GM23338 (cell line): Measurements from ENCODE around the gene CYS1. TPM values are rescaled to one million over a fixed set of nuclear protein-coding genes. Genes with fewer than 3 reads are reported as not detected.

Experiments
- ATAC-seq: fragments of 200-7000 bp; cut with Tn5 transposase; 3 replicates; pipeline ENCODE4 v1.9.1; 2020
- DNase-seq: peaks from one replicate; pipeline ENCODE4 v3.0.0-alpha.2; 2015; ENCODE audit warnings: low spot score
- H2AFZ ChIP-seq: fragments of 200-600 bp; sonication (generic); 2 replicates; pipeline ENCODE4 v1.8.0; 2016; ENCODE audit warnings: antibody characterized with exemption, mild to moderate bottlenecking, moderate library complexity
- H3F3A ChIP-seq: fragments of 200-600 bp; sonication (generic); replicated peaks from 2 replicates; pipeline ENCODE4 v1.8.0; 2017; ENCODE audit warnings: antibody characterized with exemption, mixed run types, low read depth
- H3K27ac ChIP-seq: fragments of 200-600 bp; sonication (generic); 2 replicates; pipeline ENCODE4 v1.6.1; 2016; ENCODE audit warnings: low read depth
- H3K27me3 ChIP-seq: fragments of 200-600 bp; sonication (generic); 2 replicates; pipeline ENCODE4 v1.8.0; 2016; ENCODE audit warnings: mild to moderate bottlenecking, mixed run types, moderate library complexity; ENCODE audit not compliant: insufficient read depth
- H3K36me3 ChIP-seq: fragments of 200-600 bp; sonication (generic); 2 replicates; pipeline ENCODE4 v1.8.0; 2016; ENCODE audit warnings: mild to moderate bottlenecking; ENCODE audit not compliant: insufficient read depth
- H3K4me1 ChIP-seq: fragments of 200-600 bp; sonication (generic); 2 replicates; pipeline ENCODE4 v1.8.0; 2016; ENCODE audit warnings: mild to moderate bottlenecking, moderate library complexity; ENCODE audit not compliant: insufficient read depth
- H3K4me2 ChIP-seq: fragments of 200-600 bp; sonication (generic); 2 replicates; pipeline ENCODE4 v1.7.1; 2017; ENCODE audit warnings: mixed run types
- H3K4me3 ChIP-seq: fragments of 200-600 bp; sonication (generic); 2 replicates; pipeline ENCODE4 v1.6.1; 2016; ENCODE audit warnings: mixed run types
- H3K79me2 ChIP-seq: fragments of 200-600 bp; sonication (generic); replicated peaks from 2 replicates; pipeline ENCODE4 v1.8.0; 2017; ENCODE audit warnings: mild to moderate bottlenecking; ENCODE audit not compliant: insufficient read depth
- H3K9me2 ChIP-seq: fragments of 200-600 bp; sonication (generic); 2 replicates; pipeline ENCODE4 v1.8.0; 2017; ENCODE audit not compliant: insufficient read depth
- H4K20me1 ChIP-seq: fragments of 200-600 bp; sonication (generic); replicated peaks from 2 replicates; pipeline ENCODE4 v1.8.0; 2017; ENCODE audit warnings: mild to moderate bottlenecking; ENCODE audit not compliant: insufficient read depth
- H3K27ac Mint-ChIP-seq: 2 replicates; pipeline ENCODE4 v1.8.0; 2020; ENCODE audit warnings: inconsistent platforms, mild to moderate bottlenecking, moderate library complexity, mixed read lengths
- H3K27me3 Mint-ChIP-seq: 3 replicates; pipeline ENCODE4 v1.8.0; 2022; ENCODE audit warnings: low read depth, mild to moderate bottlenecking, moderate library complexity, mixed read lengths, inconsistent platforms; ENCODE audit not compliant: insufficient read depth, poor library complexity
- H3K36me3 Mint-ChIP-seq: 3 replicates; pipeline ENCODE4 v1.8.0; 2021; ENCODE audit warnings: low read depth, mild to moderate bottlenecking, inconsistent platforms, moderate library complexity, mixed read lengths
- H3K4me1 Mint-ChIP-seq: 3 replicates; pipeline ENCODE4 v1.8.0; 2020; ENCODE audit warnings: mild to moderate bottlenecking, inconsistent platforms, mixed read lengths
- H3K4me3 Mint-ChIP-seq: 3 replicates; pipeline ENCODE4 v1.8.0; 2021; ENCODE audit warnings: moderate library complexity, mild to moderate bottlenecking, inconsistent platforms, mixed read lengths
- H3K9me3 Mint-ChIP-seq: 3 replicates; pipeline ENCODE4 v1.8.0; 2020; ENCODE audit warnings: moderate library complexity, mild to moderate bottlenecking, inconsistent platforms, mixed read lengths
- CREB1 ChIP-seq: fragments of 250-450 bp; sonication (Bioruptor Pico); IDR thresholded peaks from 2 replicates; pipeline ENCODE4 v1.5.0; 2020; ENCODE audit warnings: low read depth, mild to moderate bottlenecking, moderate library complexity
- ETS1 ChIP-seq: IDR thresholded peaks from 2 replicates; pipeline ENCODE4 v1.6.1; 2016; ENCODE audit warnings: antibody characterized with exemption
- JUNB ChIP-seq: IDR thresholded peaks from one replicate; pipeline ENCODE4 v1.6.1; 2016; ENCODE audit warnings: antibody characterized with exemption; ENCODE audit not compliant: unreplicated experiment
- NANOG ChIP-seq: IDR thresholded peaks from 2 replicates; pipeline ENCODE4 v1.6.1; 2016; ENCODE audit warnings: antibody characterized with exemption, borderline replicate concordance
- STAT1 ChIP-seq: IDR thresholded peaks from one replicate; pipeline ENCODE4 v1.6.1; 2016; ENCODE audit warnings: antibody characterized with exemption; ENCODE audit not compliant: unreplicated experiment
- ZNF462 ChIP-seq: fragments of 250-450 bp; sonication (Bioruptor Pico); IDR thresholded peaks from 2 replicates; pipeline ENCODE4 v1.5.0; 2020; ENCODE audit warnings: mild to moderate bottlenecking, moderate library complexity
- polyA plus RNA-seq: library from polyadenylated mRNA; unstranded; fragments of >200 nt; fragmentation: Nextera tagmentation; extraction: Ambion mirVana; gene quantifications from 2 replicates; pipeline ENCODE4 v1.2.1, GENCODE V29; 2016
- total RNA-seq: library from RNA; depleted of rRNA; stranded (reverse); fragments of >200 nt; shearing (Covaris generic); gene quantifications from 2 replicates; pipeline ENCODE4 v1.2.3, GENCODE V29; 2014

CYS1 gene
- total and polyA plus RNA-seq, 2 experiments from 2014 or later, result 0.31 to 0.32 TPM

- TF ChIP-seq ZNF462 (CRISPR knock-in tag), result no peak
- TF ChIP-seq ETS1, result no peak
- TF ChIP-seq NANOG, result no peak
- TF ChIP-seq JUNB, result no peak
Measured at GRCh38 chr2:10035633-10036032, 44.6 kb downstream of the CYS1 start (continued).

GRCh38 chr2:10035053-10035422, 45.2 kb downstream of the CYS1 start:
- no peak overlapping the region for H3K4me3 ChIP-seq
- peaks cover under 1% of the 10 kb centered on the region; the same call in 1 of the 2 replicates for H3K4me1 ChIP-seq
- H3F3A ChIP-seq, result no peaks in the 10 kb centered on the region
- H2AFZ ChIP-seq, result no peak overlapping the region
- no peak overlapping the region for H3K27ac Mint-ChIP-seq
- no peaks in the 10 kb centered on the region for H3K9me3 Mint-ChIP-seq
- H3K36me3 Mint-ChIP-seq, result no peaks in the 10 kb centered on the region
- no peak overlapping the region for H3K4me3 Mint-ChIP-seq
- TF ChIP-seq JUNB, result no peak
- TF ChIP-seq STAT1, result no peak
- TF ChIP-seq CREB1, result no peak
- TF ChIP-seq ETS1, result no peak
- peaks cover 5% of the 10 kb centered on the region for H3K4me1 Mint-ChIP-seq
- no peak overlapping the region for H3K4me2 ChIP-seq
- no peak overlapping the region for H3K27ac ChIP-seq
- H3K27me3 Mint-ChIP-seq, result peaks cover 8% of the 10 kb centered on the region
- no peaks in the 10 kb centered on the region for H3K27me3 ChIP-seq
- H3K79me2 ChIP-seq, result no peaks in the 10 kb centered on the region
- ATAC-seq, result no peak
- no peaks in the 10 kb centered on the region for H3K36me3 ChIP-seq
- no peaks in the 10 kb centered on the region for H4K20me1 ChIP-seq
- no peaks in the 10 kb centered on the region for H3K9me2 ChIP-seq
- no peak for DNase-seq
